PFSK-1 (cell line): ENCODE measurements around the gene KCNB1.

Experiments
- FOXP2 ChIP-seq: optimal IDR thresholded peaks from 2 replicates; pipeline ENCODE3; 2011; ENCODE audit warnings: borderline replicate concordance, control low read depth, inconsistent platforms; ENCODE audit not compliant: insufficient read depth; ENCODE audit errors: extremely low read length, extremely low read depth
- POLR2AphosphoS5 ChIP-seq: IDR thresholded peaks from 2 replicates; pipeline ENCODE4 v1.6.1; 2012; ENCODE audit warnings: low read depth, mild to moderate bottlenecking, control low read depth, low read length, moderate library complexity
- REST ChIP-seq, 2 experiments: IDR thresholded peaks; 2 replicates each; pipeline versions ENCODE4 v1.6.1 to v1.8.0; 2011 to 2012; ENCODE audit warnings: low read depth in 2 of 2, low read length in 2 of 2, control low read depth in 1 of 2, inconsistent platforms in 1 of 2, mild to moderate bottlenecking in 1 of 2, moderate library complexity in 1 of 2; ENCODE audit not compliant: insufficient read depth in 1 of 2
- SIN3A ChIP-seq: IDR thresholded peaks from 2 replicates; pipeline ENCODE4 v1.6.1; 2012; ENCODE audit warnings: mild to moderate bottlenecking, low read length, moderate library complexity, borderline replicate concordance; ENCODE audit not compliant: insufficient read depth
- TAF1 ChIP-seq: IDR thresholded peaks from 2 replicates; pipeline ENCODE4 v1.6.1; 2012; ENCODE audit warnings: low read length, control low read depth, borderline replicate concordance; ENCODE audit not compliant: insufficient read depth

The KCNB1 gene

DNA sequence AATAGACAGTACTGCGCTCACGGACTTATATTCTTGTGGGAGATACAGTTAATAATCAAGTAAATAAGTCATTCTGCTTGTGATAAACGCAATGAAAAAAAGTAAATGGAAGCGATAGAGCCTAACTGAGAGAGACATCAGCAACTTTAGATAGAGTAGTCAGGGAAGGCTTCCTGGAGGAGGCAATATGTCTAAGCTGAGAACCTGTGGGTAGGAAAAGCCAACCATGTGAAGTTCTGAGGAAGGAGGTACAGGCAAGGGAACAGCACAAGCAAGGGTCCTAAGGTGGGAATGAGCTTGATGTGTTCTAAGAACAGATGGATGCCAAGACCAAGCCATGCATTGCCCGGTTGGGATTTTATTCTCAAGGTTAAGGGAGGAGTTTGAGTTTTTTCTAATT lies 7.2 kb upstream of the KCNB1 start:
- TF ChIP-seq POLR2AphosphoS5 (no peak), REST (IDR thresholded peaks at IDR 0.05; ENCODE audit: insufficient read depth in 1 of 2, low read depth in 2 of 2, low read length in 2 of 2) (no peak), FOXP2 (no peak), SIN3A (no peak), TAF1 (no peak)

GRCh38 chr20:49486064-49486463 lies 3.6 kb upstream of the KCNB1 start:
- no peak for TF ChIP-seq SIN3A
- TF ChIP-seq FOXP2 = no peak
- no peak for TF ChIP-seq TAF1
- no peak for TF ChIP-seq REST (IDR thresholded peaks at IDR 0.05; ENCODE audit: insufficient read depth in 1 of 2, low read depth in 2 of 2, low read length in 2 of 2)
- TF ChIP-seq POLR2AphosphoS5 = no peak

GRCh38 chr20:49485563-49485962 lies 3.1 kb upstream of the KCNB1 start:
- TF ChIP-seq REST (IDR thresholded peaks at IDR 0.05; ENCODE audit: insufficient read depth in 1 of 2, low read depth in 2 of 2, low read length in 2 of 2) (peak in 1 of 2 experiments; percentile 78; a peak in 2 of 4 replicates), SIN3A (no peak)

- TF ChIP-seq TAF1 (no peak), SIN3A (peak; percentile 93), FOXP2 (peak; percentile 96), POLR2AphosphoS5 (no peak), REST (IDR thresholded peaks at IDR 0.05; ENCODE audit: insufficient read depth in 1 of 2, low read depth in 2 of 2, low read length in 2 of 2) (peak; percentile 57 to 77; a peak in 3 of 4 replicates)
These were observed 2.0 kb upstream of the KCNB1 start for GRCh38 chr20:49484180-49485140.
